Esophagus muscularis mucosa (tissue), 4 donors: Measurements from ENCODE around the gene ETV6.

Experiments
- EP300 ChIP-seq: sonication (generic); formaldehyde crosslinking; IDR thresholded peaks from one replicate; pipeline ENCODE4 v1.6.1; 2017; ENCODE audit warnings: antibody characterized with exemption
- POLR2A ChIP-seq: fragments of 450-650 bp; IDR thresholded peaks from one replicate; pipeline ENCODE4 v1.6.1; 2017; ENCODE audit warnings: antibody characterized with exemption, moderate library complexity, mild to moderate bottlenecking, low read depth
- POLR2AphosphoS5 ChIP-seq, 2 donors: sonication (generic); formaldehyde crosslinking; IDR thresholded peaks; one replicate each; pipeline ENCODE4 v1.6.1; 2017; ENCODE audit warnings: antibody characterized with exemption in 2 of 2
- TF ChIP-seq, protein P1 (sequence below), 3 experiments: fragments of 200-600 bp in 2 of 3; fragments of 450-650 bp in 1 of 3; sonication (generic) in 2 of 3; IDR thresholded peaks; one replicate each; pipeline ENCODE4 v1.5.1; 2017 to 2019; ENCODE audit warnings: antibody characterized with exemption in 3 of 3, mild to moderate bottlenecking in 2 of 3, moderate library complexity in 1 of 3

DNA sequence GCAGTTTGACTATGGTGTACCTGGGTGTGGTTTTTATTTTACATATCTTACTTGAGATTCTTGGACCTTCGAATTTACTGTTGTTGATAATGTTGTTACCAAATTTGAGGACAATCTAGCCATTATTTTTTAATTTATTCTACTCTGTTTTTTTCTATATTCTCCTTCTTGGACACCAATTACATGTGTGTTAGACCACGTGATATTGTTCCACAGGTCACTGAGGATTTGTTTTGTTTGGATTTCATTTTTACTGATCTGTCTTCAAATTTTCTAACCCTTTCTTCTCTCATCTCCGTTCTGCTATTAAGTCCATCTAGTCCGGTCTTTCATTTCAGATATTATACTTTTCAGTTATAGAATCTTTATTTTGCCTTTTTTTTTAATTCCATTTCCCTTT, 216.3 kb downstream of the ETV6 start:
- TF ChIP-seq, protein P1, sequence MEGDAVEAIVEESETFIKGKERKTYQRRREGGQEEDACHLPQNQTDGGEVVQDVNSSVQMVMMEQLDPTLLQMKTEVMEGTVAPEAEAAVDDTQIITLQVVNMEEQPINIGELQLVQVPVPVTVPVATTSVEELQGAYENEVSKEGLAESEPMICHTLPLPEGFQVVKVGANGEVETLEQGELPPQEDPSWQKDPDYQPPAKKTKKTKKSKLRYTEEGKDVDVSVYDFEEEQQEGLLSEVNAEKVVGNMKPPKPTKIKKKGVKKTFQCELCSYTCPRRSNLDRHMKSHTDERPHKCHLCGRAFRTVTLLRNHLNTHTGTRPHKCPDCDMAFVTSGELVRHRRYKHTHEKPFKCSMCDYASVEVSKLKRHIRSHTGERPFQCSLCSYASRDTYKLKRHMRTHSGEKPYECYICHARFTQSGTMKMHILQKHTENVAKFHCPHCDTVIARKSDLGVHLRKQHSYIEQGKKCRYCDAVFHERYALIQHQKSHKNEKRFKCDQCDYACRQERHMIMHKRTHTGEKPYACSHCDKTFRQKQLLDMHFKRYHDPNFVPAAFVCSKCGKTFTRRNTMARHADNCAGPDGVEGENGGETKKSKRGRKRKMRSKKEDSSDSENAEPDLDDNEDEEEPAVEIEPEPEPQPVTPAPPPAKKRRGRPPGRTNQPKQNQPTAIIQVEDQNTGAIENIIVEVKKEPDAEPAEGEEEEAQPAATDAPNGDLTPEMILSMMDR (IDR thresholded peaks at IDR 0.05): no peak
- TF ChIP-seq POLR2AphosphoS5 (IDR thresholded peaks at IDR 0.05) (no peak), EP300 (no peak), POLR2A (no peak)
